ENCODE measurements around the gene FKBP5.
"Not testable (repeated sequence)": the region's sequence is repeated elsewhere in the genome, so short reads cannot be mapped to it uniquely, and the experiment has no call there.

Gene FKBP5

GRCh38 chr6:35707714-35708407, 19.1 kb upstream of the FKBP5 start:
- in situ Hi-C loops (cut with HindIII; ENCODE audit: low sequenced_read_pairs), result no loop called here
- no peak for TF ChIP-seq CTCF (IDR thresholded peaks at IDR 0.05; ENCODE audit: low read depth, low read length)
- no peak for DNase-seq (ENCODE audit: low read depth, low spot score)

GRCh38 chr6:35706468-35706867, 17.8 kb upstream of the FKBP5 start:
- in situ Hi-C loops (cut with HindIII; ENCODE audit: low sequenced_read_pairs), result no loop called here
- no peak for DNase-seq (ENCODE audit: low read depth, low spot score)
- TF ChIP-seq CTCF (IDR thresholded peaks at IDR 0.05; ENCODE audit: low read depth, low read length), result no peak
- no peak overlapping the region for H3K4me3 ChIP-seq (ENCODE audit: low read depth, low read length)

More at GRCh38 chr6:35707714-35708407, 19.1 kb upstream of the FKBP5 start:
- no peak overlapping the region for H3K4me3 ChIP-seq (ENCODE audit: low read depth, low read length)

- no peak overlapping the region for H3K4me3 ChIP-seq (ENCODE audit: low read depth, low read length)
- no peak for TF ChIP-seq CTCF (IDR thresholded peaks at IDR 0.05; ENCODE audit: low read depth, low read length)
- in situ Hi-C loops (cut with HindIII; ENCODE audit: low sequenced_read_pairs), result no loop called here
- DNase-seq (ENCODE audit: low read depth, low spot score), result no peak
Observed at GRCh38 chr6:35703554-35703953, 14.8 kb upstream of the FKBP5 start.

GRCh38 chr6:35698858-35699257, 10.1 kb upstream of the FKBP5 start:
- DNase-seq (ENCODE audit: low read depth, low spot score), result no peak
- no peak overlapping the region for H3K4me3 ChIP-seq (ENCODE audit: low read depth, low read length)
- in situ Hi-C loops (cut with HindIII; ENCODE audit: low sequenced_read_pairs), result no loop called here
- no peak for TF ChIP-seq CTCF (IDR thresholded peaks at IDR 0.05; ENCODE audit: low read depth, low read length)

GRCh38 chr6:35698430-35698829, 9.7 kb upstream of the FKBP5 start:
- DNase-seq (ENCODE audit: low read depth, low spot score); H3K4me3 ChIP-seq (ENCODE audit: low read depth, low read length); in situ Hi-C loops (cut with HindIII; ENCODE audit: low sequenced_read_pairs): not testable (repeated sequence)

- H3K4me3 ChIP-seq (ENCODE audit: low read depth, low read length), result no peak overlapping the region
- in situ Hi-C loops (cut with HindIII; ENCODE audit: low sequenced_read_pairs), result no loop called here
- no peak for TF ChIP-seq CTCF (IDR thresholded peaks at IDR 0.05; ENCODE audit: low read depth, low read length)
- DNase-seq (ENCODE audit: low read depth, low spot score), result peak; percentile 58
Observed at GRCh38 chr6:35694462-35694861, 5.7 kb upstream of the FKBP5 start.

- H3K4me3 ChIP-seq (ENCODE audit: low read depth, low read length), result no peak overlapping the region
- in situ Hi-C loops (cut with HindIII; ENCODE audit: low sequenced_read_pairs), result no loop called here
- no peak for DNase-seq (ENCODE audit: low read depth, low spot score)
- TF ChIP-seq CTCF (IDR thresholded peaks at IDR 0.05; ENCODE audit: low read depth, low read length), result no peak
Observed at GRCh38 chr6:35691027-35691824, 2.5 kb upstream of the FKBP5 start.

Measured in astrocyte of the spinal cord (primary cell).